ENCODE data around the gene LHX6. TPM values are rescaled to one million over a fixed set of nuclear protein-coding genes. Genes with fewer than 3 reads are reported as not detected.
A peak's percentile ranks its signal among the peaks of the same experiment; 100 is the strongest.

Gene LHX6
- total RNA-seq, 1 donor from 2014 or later: 10.8 TPM

DNA sequence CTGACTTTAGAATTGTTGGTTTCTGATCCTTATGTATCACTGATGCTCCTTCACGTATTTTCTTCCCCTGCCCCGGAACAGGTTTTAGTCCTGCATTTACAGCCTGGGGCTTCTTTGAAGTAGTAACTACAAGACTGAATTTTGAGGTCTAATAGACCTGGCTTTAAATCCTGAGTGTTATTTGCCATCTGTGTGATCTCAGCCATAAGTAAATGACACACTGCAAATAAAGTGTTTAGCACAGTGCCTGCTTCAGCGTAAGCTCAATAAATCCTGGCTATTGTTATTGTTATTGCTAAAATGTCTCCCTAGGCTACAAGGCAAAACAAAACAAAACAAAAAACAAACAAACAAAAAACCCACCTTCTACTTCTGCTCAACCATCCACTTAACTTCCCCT, 15.6 kb upstream of the LHX6 start:
- DNase-seq (ENCODE audit: low spot score): no peak
- intact Hi-C loops (cut with DNase I): no loop called here

DNA sequence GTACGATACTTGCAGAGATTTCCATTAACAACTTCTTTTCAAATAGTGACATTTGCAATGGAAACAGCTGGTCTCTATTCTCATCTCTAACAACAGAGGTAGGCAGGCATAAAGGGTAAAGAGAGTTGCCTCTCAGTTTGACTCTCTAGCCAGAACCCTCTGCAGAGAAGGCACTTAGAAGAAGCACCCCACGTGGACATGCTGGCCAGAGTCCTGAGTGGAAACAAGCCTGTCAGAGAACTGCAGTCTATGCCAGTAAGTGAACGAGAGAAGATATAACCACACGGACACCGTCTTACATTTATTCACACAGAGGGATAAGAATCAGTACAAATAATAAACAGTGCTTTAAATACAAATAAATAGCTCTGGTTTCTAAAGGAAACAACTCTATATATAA, 11.0 kb upstream of the LHX6 start:
- intact Hi-C loops (cut with DNase I): no loop called here
- DNase-seq (ENCODE audit: low spot score): no peak

DNA sequence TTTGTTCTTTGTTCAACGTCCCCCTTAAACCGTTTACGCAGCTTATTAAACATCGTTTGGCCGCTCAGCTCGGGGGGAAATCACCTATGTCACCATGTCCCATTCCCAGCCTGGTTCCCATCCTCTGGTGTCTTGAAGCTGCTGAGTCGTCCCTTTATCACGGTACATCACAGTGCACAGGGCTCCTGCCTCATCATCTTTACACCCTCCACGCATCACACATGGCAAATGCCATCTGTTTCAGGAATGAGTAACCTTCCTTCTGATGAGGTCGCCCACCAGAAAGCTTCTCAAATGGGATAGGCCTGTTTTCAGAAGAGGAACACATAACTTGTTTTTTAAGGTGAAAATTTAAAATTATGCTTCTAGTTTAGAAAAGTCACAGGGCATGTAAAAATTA, 7.9 kb upstream of the LHX6 start:
- DNase-seq (ENCODE audit: low spot score): no peak
- intact Hi-C loops (cut with DNase I): no loop called here

DNA sequence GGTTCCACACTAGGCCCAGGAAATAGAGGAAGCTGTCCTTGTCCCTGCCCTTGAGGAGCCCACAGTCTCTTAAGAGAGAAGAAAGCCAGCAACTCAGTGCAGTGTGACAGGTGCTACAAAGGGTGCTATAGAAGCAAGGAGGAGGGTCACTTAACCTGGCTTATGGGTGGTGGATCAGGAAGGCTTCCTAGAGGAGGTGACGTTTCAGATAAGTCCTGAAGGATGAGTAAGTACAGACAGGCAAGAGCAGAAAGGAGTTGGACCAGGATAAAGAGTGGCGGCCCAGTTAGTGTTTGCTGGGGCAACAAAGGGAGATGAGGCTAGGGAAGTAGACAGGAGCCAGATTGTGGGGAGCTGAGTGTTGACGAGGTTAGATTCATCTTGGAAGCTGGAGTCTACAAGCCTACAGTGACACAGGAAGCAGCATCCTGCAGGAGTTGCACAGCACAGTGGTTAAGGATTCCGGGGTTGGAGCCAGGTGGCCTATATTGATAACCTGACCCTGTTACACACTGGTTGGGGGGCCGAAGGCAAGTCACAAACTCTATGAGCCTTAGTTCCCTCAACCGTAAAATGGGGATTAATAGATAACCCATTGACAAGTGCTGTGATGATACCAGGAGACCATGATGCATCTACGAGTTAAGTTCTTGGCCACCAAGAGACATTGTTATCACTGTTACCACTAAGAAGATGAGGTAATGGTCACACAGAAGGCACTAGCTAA, 5.4 kb upstream of the LHX6 start:
- no peak for DNase-seq (ENCODE audit: low spot score)
- intact Hi-C loops (cut with DNase I): no loop called here

DNA sequence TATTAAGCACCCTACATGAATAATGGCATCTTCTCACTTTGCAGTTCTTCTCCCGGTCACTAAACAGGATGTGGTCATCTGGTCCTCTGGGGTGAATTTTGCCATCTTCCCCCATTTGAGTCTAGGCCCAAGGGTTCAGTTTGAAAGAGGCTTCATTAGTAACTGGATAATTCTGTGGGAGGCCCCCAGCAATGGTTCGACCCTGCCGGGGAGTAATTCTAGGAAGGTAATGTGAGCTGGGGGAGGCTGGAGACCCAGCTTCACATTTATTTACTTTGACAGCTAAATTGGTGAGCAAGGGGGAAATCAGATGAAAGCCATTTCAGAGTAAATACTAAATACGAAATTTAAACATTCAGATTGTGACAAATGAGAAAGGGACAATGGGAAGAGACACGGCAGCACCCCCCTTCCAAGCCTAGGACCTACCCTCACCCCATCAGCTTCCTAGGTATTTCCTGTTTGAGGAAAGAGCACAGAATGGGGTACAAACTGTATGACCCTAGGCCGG, 4.1 kb upstream of the LHX6 start:
- intact Hi-C loops (cut with DNase I): no loop called here
- no peak for DNase-seq (ENCODE audit: low spot score)

DNA sequence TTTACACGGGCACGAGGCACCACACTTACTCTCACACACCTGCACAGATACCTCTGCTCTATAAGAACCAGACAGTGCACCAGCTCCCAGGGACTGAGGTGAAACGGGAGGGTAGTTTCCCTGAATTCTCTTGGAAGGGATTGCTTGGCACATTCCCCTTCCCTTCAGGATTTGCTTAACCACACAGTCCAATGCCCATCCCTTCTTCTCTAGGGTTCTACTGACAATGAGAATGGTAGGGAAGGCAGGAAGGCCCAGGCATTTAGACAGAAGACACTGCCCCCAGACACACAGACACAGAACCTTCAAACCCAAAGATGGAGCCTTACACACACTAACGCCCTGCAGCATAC, 704 bp upstream of the LHX6 start:
- intact Hi-C loops (cut with DNase I): no loop called here

DNA sequence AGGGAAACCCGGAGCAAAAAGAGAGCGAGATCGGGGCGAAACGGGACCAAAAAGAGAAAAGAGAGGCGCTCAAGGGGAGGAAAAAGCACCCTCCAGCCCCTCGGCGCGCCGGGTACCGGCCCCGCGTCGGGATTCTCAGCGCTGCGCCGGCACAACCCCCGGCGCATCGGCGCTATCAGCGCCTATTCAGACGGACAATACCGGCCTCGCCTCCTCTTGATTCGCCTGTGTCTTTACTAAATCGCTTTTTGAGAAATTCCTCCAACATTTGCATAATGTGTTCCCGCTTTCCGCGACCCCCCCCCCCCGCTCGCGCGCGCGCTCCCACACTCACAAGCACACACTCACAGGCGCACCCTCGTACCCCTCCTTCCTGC, 578 bp downstream of the LHX6 start:
- no peak for DNase-seq (ENCODE audit: low spot score)
- intact Hi-C loops (cut with DNase I): no loop called here

More for the DNA sequence above, 704 bp upstream of the LHX6 start:
- no peak for DNase-seq (ENCODE audit: low spot score)

DNA sequence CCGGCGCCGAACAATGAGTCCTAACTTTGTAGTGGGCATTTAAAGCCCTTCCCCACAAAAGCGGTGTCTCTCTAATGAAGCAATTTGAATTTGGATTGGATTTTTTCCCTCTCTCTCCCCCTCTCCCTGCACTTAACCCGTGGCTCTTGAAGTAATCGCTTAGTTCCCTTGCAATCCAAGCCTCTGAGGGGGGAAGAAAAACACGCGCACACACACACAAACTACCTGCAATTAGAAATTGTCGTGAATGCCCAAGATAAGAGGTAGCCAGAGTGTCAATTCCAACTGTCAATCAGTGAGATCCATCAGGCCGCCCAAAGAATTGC, 1.2 kb downstream of the LHX6 start:
- intact Hi-C loops (cut with DNase I): no loop called here
- DNase-seq (ENCODE audit: low spot score): no peak

DNA sequence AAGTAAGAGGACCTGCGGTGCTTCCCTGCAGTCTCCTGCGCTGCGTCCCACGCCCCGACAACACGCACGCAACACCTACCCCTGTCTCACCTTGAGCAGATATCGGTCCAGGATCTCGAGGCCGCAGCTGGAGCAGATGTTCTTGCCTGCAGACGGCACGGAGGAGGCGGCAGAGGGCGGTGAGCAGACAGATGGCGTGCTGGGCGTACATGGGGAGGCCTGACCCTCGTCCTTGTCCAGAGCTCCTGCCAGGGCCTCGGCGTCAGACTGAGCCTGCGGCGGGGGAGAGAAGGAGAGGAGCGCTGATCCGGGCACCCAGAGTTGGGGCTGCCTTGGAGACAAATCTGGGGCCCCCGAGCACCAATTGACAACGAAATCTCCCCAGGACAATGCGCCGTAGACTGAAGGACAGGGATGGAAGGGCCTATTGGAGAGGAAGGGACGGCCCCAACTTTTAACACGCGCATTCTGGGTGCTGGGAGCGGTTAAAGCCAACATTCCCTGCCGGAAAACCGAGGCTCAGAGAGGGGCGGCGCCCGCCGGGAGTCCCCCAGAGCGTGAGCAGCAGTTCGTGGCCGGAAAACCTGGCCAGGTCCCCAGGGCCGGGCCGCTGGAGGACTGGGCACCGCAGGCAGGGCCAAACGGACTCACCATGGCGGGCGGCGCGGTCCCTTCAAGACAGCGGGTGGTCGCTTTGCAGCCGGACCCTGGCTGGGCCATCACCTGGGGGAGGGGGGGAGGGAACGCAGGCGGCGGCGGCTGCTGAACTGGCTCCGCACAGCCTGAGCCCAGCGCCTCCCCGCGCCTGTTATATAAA, 1.8 kb downstream of the LHX6 start:
- intact Hi-C loops (cut with DNase I): no loop called here
- DNase-seq (ENCODE audit: low spot score): no peak

DNA sequence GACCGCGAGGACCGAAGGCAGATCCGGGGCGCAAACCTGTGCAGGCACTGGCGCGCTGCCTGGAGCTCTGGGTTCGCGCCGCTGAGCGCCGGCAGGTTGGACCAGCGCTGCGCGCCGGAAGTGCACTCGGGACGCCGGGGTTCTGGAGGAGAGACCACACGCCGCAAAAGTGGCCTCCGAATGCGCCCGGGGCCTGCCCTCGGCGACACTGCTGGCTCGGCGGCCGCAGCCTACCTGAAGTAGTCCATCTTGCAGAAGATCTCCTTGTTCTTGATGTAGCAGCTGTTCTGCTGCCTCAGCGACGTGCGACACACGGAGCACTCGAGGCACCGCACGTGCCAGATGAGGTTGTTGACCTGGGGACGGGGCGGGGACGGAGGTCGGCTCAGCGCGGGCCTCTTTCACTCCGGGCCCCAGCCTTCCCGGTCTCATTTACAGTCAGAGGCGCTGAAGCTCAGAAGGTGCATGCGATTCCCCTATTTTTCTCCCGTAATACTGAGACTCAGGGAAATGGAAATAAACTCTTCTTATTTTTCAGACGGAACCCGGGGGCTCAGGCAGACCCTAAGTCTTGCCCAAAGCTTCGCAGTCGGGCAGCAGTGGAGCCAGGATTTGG, 2.5 kb downstream of the LHX6 start:
- DNase-seq (ENCODE audit: low spot score): no peak
- intact Hi-C loops (cut with DNase I): no loop called here

DNA sequence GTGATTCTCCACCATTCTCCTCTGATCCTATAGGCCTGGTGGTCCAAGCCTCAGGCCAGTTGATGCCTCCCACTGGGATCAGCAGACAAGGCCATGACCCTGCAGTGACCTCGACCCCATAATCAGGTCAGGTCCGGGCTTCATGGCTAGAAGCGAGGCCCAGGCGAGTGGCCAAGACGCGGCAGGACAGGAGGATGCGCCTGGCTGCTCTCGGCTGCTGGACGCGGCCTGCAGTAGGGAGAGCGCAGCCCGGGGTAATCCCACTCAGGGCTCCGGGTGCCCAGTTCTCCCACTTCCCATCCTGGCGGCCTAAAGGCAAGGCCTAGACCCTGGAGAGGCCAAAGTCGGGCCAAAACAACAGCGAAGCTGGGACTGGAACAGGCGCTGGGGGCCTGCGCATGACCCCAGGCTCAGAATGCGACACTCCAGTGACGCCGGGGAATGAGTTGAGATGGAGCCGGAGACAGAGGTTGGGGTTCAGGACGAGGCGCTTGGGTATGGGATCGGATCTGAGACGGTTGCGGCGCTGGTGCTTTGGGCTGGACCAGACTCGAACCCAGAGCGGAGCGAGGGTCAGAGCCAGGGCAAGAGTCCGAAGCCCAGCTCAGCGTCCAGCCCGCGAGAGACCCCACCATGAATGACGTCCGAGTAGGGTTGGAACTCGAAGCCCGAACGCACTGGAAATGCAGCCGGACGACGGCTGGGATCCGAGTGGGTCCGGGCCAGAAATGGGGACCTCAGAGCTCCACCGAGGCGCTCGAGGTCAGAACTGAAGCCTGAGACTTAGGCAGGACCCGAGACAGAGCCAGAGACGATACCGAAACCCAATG, 3.2 kb downstream of the LHX6 start:
- intact Hi-C loops (cut with DNase I): no loop called here
- DNase-seq (ENCODE audit: low spot score): no peak

DNA sequence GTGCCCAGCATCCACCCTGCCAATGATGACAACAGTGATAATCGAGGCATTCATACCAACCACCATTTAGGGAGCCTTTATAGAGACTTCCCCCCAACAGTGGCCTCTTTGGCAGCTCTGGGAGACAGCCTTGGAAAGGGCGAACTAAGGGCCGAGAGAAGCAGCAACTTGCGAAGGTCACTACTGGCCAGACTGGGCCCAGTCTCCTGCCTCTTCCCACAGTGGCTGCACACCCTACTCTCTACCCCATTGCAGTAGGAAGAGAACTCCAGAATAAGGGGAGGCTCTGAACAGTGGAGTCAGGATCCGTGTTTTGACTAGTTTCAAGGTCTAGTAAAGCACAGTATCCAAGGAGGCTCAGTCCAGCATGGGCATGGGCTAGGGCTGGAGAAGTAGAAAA, 5.3 kb downstream of the LHX6 start:
- no peak for DNase-seq (ENCODE audit: low spot score)
- intact Hi-C loops (cut with DNase I): no loop called here

DNA sequence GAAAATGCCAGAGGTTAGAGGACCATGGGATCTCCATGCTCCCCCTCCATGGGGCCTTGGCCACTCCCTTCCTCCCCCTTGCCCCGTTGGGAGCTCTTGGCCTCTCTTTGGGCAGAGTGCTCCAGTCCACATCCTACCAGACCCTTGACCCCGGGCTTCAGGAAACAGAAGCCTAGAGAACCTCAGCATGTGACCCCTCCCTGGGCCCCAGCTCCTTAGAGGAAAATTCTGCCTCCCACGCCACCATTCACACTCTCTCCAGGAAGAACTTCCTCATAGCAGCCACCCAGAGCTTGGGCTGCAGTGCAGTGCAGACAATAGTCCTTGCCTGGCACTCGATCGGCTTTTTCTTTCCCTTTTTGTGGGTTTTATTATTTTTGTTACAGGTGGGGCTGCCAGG, 6.0 kb downstream of the LHX6 start:
- intact Hi-C loops (cut with DNase I): no loop called here
- DNase-seq (ENCODE audit: low spot score): peak; percentile 58

DNA sequence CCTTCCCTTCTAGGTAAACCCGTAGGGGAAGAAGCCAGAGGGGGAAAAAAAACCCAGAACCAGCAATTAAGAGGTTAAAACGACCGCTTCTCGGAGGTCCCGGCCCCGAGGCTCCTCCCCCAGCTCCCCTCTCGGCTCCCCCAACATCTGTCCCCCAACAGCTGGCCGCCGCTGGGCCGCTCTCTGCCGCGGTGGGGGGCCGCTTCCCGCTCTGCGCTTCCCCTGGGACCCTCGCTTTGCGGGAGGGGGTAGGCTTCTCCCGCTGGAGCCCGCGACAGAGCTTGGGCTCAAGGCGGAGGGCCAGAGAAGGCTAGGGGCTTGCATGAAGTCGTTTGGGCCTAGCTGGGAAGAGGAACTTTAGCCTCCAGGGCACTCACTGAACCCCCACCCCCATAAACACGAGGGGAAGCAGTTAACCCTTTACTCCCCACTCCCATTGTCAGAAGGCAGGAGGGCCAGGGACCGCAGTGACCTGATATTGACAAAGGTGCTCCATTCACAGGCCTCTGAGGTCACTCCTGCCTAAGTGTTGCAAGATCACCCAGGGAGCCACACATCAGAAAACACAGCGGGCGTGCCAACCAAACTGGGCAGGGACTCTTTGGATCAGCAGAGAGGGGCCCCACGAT, 7.5 kb downstream of the LHX6 start:
- DNase-seq (ENCODE audit: low spot score): peak; percentile 55
- intact Hi-C loops (cut with DNase I): no loop called here

DNA sequence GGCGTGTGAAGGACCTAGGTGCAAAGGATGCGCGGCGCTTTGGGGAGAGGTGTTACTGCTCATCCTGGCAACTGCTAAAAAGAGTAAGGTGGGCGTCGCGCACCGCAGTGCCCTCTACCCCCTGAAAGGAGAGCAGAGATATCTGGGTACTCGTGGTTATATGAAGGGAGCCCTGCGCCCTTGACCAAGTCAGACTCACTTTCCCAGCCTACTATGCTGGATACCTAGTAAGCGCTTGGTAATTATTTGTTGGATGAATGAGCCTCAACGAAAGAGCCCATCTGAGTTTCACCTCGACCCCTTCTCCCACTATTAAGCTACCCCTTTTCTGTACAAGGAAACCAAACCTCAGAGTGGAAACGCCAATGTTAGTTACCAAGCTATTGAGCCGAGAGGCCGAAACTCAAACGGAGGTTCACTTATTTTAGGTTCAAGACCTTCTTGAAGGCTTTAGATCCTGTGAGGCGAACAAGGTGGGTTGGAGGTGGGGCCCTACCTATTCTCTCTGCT, 8.0 kb downstream of the LHX6 start:
- DNase-seq (ENCODE audit: low spot score): no peak
- intact Hi-C loops (cut with DNase I): no loop called here

DNA sequence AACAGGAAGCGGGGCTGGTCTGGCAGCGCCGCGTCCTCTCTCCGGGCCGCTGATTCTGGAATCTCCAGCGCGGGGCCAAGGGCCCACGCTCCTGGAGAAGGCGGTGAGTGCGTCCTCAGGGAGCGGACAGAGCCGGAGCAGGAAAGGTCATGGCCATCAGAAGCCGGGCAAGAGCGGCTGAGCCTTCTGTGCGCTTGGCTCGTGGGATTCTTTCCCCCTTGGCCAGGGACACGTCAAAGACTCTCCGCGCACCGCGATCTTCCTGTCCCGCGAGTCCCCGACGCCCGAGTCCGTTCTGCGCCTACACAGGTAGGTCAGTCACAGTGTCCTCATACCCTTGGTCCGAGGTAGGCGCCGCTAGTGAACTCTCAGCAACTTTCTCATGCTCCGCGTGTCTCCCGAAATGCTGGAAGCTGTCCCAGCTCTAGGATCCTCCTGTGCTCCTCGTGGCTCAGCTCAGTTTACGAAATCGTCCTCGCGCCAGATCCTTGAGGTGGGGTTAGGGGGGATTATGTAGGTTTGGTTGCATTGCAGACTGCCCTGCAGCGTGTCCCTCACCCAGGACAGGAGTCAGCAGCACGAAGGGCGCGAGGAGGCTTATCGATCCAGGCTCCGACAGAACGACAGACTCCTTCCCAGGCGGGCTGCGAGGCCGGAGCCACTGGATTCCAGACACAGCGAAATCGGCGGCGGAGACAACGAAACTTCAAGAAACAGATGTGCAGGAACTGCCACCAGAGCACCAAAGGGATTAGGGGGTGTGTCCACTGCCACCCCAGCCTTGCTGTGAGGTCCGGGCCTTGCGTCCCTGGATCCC, 8.7 kb downstream of the LHX6 start:
- DNase-seq (ENCODE audit: low spot score): peak; percentile 59
- intact Hi-C loops (cut with DNase I): no loop called here

DNA sequence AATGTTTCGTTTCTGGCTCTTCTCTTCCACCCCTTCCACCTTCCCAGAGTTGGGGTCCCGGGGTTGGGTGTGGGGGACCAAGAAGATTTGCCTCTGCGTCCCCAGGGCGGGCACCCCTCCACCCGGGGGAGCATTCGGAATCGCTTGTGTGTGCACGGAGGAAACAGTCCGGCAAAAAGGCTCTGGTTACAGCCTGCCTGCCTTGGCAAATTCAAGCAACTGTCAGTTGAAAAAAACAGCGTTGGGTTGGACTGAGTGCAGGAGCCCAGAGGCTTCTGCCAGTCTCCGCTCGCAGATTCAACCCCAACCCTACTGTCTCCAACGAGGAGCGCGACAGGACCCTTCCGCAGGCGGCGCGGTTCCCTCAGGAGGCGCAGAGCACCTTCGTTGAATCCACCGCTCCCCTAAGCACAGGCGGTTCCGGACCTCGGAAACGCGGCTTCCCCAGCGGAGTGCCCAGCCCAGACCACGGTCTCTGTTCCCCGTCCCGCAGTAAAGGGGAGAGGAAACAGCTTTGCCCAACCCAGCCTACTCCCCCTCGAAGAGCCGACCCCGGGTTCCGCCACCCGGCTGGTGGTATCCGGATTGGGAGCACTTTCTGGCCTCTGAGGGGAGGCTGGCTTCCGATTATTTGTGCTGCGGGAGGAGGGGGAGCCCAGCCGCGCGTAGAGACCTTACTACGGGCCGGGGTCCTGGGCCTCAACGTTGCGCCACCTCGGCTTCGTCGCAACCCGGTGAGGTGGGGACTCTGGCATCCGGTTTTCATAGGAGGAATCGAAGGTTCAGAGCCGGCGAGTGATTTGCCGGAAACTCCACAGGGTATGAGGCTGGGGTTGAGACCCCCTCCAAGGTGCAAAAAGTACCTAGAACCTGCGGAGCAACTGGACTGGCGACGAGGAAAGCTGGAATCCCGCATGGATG, 9.6 kb downstream of the LHX6 start:
- intact Hi-C loops (cut with DNase I): no loop called here
- DNase-seq (ENCODE audit: low spot score): peak; percentile 58

All from cardiac septum (tissue), 1 donor.